ENCODE results near the gene AOC1. TPM values are rescaled to one million over a fixed set of nuclear protein-coding genes. Genes with fewer than 3 reads are reported as not detected.
"Not testable (repeated sequence)": the region's sequence is repeated elsewhere in the genome, so short reads cannot be mapped to it uniquely, and the experiment has no call there.

Gene AOC1
- total RNA-seq: 1.1 TPM

GRCh38 chr7:150852371-150852905 lies at the start of gene AOC1:
TSS of gene AOC1 (plus strand) at chr7:150852517. CDS start at chr7:150856471, 3,954 bp downstream.
- DNase-seq (ENCODE audit: low read depth in 2 of 3, low spot score in 2 of 3): peak in 1 of 3 donors; percentile 41

DNA sequence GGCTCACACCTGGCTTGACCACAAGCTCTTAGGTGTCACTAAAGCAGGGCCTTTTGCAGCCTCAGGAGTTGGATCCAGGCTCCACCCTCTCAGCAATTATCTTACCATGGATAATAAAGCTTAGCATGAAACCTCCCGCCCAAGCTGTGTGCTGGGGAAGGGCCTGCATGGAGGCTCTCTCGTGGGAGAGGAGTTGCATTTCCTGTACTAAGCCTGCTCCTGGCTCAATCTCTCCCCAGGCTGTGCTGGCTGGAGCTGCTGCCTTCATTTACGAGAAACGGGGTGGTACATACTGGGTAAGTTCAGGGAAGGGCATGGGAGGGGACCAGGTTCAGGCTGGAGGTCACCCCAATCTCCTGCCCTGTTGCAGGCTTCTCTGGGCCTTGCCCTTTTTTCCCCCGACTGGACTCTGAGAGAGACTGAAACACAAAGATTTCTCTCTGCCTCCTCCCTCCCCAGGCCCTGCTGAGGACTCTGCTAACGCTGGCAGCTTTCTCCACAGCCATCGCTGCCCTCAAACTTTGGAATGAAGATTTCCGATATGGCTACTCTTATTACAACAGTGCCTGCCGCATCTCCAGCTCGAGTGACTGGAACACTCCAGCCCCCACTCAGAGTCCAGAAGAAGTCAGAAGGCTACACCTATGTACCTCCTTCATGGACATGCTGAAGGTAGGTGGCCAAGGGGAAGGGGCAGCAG lies 49.0 kb upstream of the AOC1 start:
- no peak for DNase-seq (ENCODE audit: low read depth in 2 of 3, low spot score in 2 of 3)

- no peak for DNase-seq (ENCODE audit: low read depth in 2 of 3, low spot score in 2 of 3)
Measured at GRCh38 chr7:150804802-150805201, 47.5 kb upstream of the AOC1 start.

DNA sequence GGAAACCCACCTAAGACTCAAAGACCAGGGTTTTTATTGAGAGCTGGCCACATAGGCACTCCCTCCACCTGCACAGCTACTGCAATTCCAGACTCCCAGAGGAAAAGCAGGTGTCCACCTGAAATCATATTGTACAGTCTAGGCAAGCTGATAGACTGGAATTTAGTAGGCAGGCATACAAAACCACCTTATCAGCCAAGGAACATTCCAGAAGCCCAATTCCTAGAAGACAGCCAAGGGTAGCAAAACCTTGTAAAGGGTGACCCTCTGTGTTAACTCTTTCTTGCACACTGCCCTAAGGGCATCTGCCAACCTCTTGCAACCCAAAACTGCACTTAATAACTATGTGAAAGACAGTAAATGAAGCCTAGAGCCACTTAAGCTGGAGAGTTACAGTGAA lies 46.5 kb upstream of the AOC1 start:
- no peak for DNase-seq (ENCODE audit: low read depth in 2 of 3, low spot score in 2 of 3)

DNA sequence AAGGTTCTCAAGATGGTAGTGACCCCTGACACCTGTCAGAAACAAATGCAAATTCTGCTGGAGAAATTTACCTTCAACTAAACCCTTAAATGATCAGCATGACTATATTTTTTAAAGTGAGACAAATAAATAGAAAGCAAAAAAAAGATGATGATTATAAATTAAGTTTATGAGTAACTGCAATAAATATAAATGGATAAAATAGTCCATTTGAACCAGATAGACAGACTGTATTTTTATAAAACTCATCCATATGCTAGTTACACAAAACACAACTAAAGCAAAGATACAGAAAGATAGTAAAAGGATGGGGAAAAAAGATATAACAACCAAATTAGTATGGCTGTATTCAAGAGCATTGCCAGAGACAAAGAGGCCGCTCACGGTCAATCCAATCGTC lies 45.9 kb upstream of the AOC1 start:
- DNase-seq (ENCODE audit: low read depth in 2 of 3, low spot score in 2 of 3): no peak

GRCh38 chr7:150806863-150807262 lies 45.5 kb upstream of the AOC1 start:
- no peak for DNase-seq (ENCODE audit: low read depth in 2 of 3, low spot score in 2 of 3)

DNA sequence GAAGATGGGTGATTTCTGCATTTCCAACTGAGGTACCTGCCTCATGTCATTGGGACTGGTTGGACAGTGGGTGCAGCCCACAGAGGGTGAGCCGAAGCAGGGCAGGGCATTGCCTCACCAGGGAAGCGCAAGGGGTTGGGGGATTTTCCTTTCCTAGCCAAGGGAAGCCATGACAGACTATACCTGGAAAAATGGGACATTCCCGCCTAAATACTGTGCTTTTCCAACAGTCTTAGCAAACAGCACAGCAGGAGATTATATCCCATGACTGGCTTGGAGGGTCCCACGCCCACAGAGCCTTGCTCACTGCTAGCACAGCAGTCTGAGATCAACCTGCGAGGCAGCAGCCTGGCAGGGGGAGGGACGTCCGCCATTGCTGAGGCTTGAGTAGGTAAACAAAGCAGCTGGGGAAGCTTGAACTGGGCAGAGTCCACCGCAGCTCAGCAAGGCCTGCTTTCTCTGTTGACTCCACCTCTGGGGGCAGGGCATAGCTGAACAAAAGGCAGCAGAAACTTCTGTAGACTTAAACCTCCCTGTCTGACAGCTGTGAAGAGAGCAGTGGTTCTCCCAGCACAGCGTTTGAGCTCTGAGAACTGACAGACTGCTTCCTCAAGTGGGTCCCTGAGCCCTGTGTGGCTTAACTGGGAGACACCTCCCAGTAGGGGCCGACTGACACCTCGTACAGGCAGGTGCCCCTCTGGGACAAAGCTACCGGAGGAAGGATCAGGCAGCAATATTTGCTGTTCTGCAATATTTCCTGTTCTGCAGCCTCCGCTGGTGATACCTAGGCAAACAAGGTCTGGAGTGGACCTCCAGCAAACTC lies 44.5 kb upstream of the AOC1 start:
- DNase-seq (ENCODE audit: low read depth in 2 of 3, low spot score in 2 of 3): not testable (repeated sequence)

GRCh38 chr7:150814328-150815001 lies 37.9 kb upstream of the AOC1 start:
- no peak for DNase-seq (ENCODE audit: low read depth in 2 of 3, low spot score in 2 of 3)

DNA sequence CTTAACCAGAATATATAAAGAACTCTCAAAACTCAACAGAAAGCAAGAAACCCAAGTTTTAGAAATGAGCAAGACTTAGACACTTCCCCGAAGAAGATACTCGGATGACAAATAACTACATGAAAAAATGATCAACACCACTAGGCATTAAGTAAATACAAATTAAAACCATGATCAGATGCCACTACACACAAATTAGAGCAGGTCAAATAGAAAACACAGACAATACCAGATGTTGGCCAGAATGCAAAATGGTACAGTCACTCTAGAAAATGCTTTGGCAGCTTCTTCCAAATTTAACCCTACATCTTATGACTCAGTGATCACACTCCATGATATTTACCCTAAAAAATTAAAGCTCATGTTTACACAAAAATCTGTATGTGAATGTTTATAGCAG lies 33.3 kb upstream of the AOC1 start:
- DNase-seq (ENCODE audit: low read depth in 2 of 3, low spot score in 2 of 3): no peak

GRCh38 chr7:150820148-150820547 lies 32.2 kb upstream of the AOC1 start:
- DNase-seq (ENCODE audit: low read depth in 2 of 3, low spot score in 2 of 3): no peak

DNA sequence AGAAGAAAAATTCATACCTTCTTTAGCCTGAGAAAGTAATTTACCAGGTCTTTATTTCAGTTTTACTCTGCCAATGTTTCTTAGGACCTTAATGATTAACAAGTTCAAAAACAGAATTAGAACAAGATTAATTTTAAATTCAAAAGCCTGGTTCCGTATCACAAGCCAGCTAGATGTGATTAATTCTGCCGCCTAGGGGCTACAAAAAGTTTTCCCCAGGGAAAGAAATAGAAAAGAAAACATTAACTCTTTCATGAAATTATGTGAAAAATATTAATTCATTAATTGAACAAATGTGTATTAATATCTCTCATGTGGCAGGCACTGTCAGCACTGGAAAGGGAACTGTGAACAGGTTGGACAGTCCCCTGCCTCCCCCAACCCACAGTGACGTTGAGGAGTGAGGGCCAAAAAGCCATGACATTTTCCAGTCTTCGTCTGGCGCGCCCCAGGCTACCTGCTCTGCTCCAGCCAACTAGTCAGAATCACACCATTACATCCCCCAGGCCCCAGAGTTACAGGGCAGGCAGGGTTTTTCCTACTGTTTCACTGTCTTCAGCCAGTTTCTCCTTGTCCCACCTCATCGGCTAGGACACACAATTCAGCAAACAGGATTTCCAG lies 31.6 kb upstream of the AOC1 start:
- DNase-seq (ENCODE audit: low read depth in 2 of 3, low spot score in 2 of 3): no peak

DNA sequence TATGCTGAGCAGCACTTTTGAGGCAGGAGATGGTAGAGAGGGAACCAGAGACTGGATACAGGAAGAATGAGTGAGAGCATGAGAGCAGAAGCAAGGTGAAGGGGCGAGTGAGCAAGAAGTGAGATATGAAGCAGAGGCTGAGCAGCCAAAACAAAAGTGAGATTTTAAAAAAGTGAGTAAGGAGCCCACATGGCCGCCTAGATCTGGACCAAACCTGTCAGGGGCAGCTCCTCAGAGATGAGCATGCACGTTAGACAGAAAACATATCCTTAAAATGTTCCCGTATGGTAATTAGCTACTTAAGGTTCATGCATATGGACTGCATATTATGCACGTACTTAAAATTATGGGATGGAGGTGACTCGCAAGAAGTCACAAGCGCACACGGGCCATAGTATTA lies 29.3 kb upstream of the AOC1 start:
- DNase-seq (ENCODE audit: low read depth in 2 of 3, low spot score in 2 of 3): no peak

GRCh38 chr7:150823484-150824126 lies 28.7 kb upstream of the AOC1 start:
- no peak for DNase-seq (ENCODE audit: low read depth in 2 of 3, low spot score in 2 of 3)

DNA sequence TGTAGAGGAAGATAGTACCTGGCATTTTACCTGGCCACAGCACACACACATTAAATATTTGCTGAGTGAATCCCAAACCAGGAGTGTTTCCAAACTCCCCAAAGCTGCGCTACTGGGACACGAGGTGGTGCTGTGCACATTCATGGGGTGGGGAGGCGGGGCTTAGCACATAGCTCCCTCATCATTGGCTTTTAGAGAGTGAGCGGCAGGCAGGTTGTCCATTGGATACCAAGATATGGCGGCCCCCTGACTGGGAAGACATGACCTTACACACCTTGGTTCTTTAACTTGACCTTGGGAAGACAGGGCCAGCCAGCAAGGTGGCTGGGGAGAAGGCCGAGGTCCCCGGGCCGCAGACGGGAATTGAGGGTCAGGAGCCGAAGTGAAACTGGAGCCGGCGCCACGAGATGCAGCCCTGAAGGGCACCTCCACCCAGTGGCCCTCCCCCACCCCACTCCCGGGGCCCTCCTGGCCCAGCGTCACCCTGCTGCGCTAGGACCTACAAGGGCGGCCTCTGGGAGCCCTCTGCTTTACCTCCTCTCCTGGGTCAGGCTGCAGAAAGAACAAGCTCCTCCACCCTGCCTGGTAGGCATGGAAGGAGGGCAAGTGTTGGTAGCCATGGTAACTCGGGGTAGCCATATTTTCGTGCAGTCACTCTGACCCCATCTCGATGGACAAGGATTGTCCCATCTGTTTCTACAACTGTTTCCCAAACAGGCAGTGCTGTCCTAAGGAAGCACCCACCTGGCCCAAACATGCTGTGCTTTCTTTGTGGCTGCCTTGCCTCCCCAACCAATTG lies 27.7 kb upstream of the AOC1 start:
- no peak for DNase-seq (ENCODE audit: low read depth in 2 of 3, low spot score in 2 of 3)

- no peak for DNase-seq (ENCODE audit: low read depth in 2 of 3, low spot score in 2 of 3)
Measured at GRCh38 chr7:150826061-150826849, 26.1 kb upstream of the AOC1 start.

GRCh38 chr7:150828384-150828783 lies 23.9 kb upstream of the AOC1 start:
- DNase-seq (ENCODE audit: low read depth in 2 of 3, low spot score in 2 of 3): no peak

GRCh38 chr7:150829426-150829825 lies 22.9 kb upstream of the AOC1 start:
- no peak for DNase-seq (ENCODE audit: low read depth in 2 of 3, low spot score in 2 of 3)

DNA sequence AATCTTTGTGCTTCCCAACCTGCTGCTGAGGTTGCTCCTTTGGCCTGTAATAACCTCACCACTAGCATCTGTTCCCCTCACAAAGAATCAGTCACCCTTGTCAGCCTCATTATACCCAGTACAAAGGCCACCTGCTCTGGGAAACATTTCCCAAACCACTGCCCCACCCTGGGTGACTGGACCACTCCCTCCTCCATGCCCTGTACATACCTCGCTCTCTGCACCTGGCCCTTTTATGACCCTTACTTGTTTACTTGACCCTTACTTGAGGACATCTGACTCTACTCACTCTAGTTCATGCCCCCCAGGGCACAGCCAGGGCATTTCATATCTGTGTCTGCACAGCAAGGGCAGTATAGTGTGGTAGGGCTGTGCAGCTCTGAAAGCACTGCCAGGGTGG lies 21.4 kb upstream of the AOC1 start:
- DNase-seq (ENCODE audit: low read depth in 2 of 3, low spot score in 2 of 3): no peak

DNA sequence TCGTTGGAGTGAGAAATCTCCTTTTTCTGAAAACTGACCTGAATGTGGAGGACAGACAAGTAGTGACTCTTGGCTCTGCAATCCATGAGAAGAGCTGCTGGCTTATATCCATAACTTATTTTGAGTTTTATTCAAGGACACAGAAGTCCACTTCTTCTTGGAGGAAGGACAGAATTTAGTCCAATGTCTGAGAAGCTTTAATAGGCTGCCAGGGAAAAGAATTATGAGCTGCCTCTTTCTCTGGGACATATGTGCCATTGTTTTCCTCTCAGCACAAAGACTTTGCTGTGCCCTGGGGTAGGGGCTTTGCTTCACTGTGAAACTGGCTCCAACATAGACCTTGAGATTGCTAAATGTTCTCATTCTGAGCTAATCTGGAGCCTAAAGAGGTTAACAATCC lies 20.5 kb upstream of the AOC1 start:
- DNase-seq (ENCODE audit: low read depth in 2 of 3, low spot score in 2 of 3): no peak
